Coronary artery (tissue), 2 donors: Measurements from ENCODE around the gene RCBTB2.

Experiments used
- DNase-seq: peaks from one replicate; pipeline ENCODE4 v3.0.0-alpha.2; 2017; ENCODE audit warnings: low spot score
- H3K27ac ChIP-seq, 2 donors: fragments of 200-600 bp; sonication (generic); one replicate each; pipeline ENCODE4 v1.5.1; 2016 to 2019
- H3K4me3 ChIP-seq: fragments of 200-600 bp; sonication (generic); 2 replicates; pipeline ENCODE4 v1.5.1; 2016; ENCODE audit warnings: mild to moderate bottlenecking, moderate library complexity
- TF ChIP-seq, protein P1 (sequence below): fragments of 200-600 bp; sonication (generic); IDR thresholded peaks from one replicate; pipeline ENCODE4 v1.5.1; 2019; ENCODE audit warnings: antibody characterized with exemption

RCBTB2 gene

DNA sequence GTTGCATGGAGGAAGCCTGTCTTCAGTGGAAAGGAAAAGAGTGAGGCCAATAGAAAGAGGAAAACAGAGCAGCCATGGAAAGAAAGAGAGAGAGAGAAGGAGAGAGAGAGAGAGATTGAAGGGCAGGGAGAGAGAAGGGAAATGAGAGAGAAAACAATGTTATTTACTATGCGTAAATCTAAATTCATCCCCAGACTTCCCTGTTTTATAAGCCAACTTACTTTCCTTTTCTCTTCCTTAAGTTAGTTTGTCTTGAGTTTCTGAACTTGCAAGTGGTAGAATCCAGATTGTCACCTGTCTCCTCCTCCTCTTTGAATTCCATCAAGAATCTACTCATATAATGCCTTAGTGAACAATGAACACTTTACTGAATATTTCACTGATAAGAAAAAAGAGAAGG, 16.8 kb upstream of the RCBTB2 start:
- no peak overlapping the region for H3K27ac ChIP-seq
- DNase-seq: no peak

DNA sequence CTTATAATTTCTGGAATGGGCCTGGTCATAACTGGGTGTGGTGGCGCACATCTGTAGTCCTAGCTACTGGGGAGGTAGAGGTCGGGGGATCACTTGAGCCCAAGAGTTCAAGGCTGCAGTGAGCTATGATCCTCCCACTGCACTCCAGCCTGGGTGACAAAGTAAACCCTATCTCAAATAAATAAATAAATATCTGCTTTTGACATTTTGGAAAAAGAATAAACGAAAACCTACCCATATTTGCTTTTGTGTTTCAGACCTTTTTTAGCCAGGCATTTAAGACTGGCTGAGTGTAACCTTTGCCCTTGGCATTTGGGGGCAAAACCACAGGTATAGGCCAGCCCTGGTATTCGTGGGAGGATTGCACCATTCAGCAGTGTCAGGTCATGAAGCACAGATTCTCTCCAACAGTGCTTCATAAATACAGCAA, 14.8 kb upstream of the RCBTB2 start:
- H3K27ac ChIP-seq: no peak overlapping the region
- no peak overlapping the region for H3K4me3 ChIP-seq
- TF ChIP-seq, protein P1, sequence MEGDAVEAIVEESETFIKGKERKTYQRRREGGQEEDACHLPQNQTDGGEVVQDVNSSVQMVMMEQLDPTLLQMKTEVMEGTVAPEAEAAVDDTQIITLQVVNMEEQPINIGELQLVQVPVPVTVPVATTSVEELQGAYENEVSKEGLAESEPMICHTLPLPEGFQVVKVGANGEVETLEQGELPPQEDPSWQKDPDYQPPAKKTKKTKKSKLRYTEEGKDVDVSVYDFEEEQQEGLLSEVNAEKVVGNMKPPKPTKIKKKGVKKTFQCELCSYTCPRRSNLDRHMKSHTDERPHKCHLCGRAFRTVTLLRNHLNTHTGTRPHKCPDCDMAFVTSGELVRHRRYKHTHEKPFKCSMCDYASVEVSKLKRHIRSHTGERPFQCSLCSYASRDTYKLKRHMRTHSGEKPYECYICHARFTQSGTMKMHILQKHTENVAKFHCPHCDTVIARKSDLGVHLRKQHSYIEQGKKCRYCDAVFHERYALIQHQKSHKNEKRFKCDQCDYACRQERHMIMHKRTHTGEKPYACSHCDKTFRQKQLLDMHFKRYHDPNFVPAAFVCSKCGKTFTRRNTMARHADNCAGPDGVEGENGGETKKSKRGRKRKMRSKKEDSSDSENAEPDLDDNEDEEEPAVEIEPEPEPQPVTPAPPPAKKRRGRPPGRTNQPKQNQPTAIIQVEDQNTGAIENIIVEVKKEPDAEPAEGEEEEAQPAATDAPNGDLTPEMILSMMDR: no peak
- no peak for DNase-seq

More for the DNA sequence above, 16.8 kb upstream of the RCBTB2 start:
- no peak overlapping the region for H3K4me3 ChIP-seq
- TF ChIP-seq, protein P1: no peak

DNA sequence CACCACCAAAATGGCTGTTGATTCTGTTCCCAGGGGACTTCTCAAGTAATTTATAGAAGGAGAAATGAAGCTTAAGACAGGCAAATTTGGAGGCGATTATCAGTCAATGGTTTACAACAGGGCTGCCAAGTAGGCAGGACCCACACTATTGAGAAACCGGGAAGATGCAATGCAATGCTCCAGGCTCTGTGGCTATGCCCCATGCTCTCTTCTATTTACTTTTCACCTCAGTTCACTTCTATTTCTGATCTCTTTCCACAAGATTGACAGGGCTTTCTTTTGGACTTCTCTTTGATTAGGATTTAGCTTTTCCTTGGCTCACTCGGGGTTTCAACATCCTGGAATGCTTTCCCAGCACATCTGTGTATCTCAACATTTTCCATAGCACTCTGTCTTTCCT, 12.7 kb upstream of the RCBTB2 start:
- Histone ChIP-seq H3K4me3 (no peak overlapping the region), H3K27ac (no peak overlapping the region)
- no peak for DNase-seq
- TF ChIP-seq, protein P1: no peak

DNA sequence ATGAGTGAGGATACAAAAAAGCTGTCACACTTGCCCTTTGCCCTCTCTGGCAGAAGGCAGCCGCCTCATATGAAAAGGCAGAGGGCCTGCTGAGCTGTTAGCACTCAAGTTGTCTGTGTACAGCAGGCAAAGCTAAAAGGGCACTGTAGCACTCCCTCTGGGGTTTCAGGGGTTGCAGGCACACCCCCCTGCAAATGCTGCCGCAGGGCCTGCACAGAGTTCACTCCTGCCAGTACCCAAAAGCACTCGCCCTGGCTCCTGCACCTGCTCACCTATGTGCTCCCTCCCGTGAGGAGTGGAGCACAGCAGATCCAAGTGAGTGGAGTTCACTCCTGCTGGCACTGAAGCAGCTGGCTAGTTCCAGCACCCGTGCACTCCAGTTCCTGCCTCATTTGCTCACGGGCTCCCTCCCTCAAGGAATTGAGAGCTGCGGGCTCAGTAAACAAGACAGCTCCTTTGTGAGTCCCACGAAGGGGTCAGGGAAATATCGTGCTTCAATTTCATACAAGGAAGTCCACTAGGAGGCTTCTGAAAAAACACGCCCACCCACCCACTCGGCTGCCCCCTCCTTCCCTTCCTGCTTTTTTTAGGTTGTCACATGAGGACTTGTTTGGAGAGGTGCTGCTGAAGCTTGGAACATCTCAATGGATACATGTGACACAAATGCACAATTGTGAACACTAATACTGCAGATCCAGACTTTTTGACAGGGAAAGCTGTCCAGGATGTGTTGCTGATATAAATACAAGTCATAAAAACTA, 9.9 kb upstream of the RCBTB2 start:
- H3K27ac ChIP-seq: peak overlapping the region; percentile 19 to 53
- TF ChIP-seq, protein P1: no peak
- peak overlapping the region; percentile 44 for H3K4me3 ChIP-seq
- DNase-seq: no peak

DNA sequence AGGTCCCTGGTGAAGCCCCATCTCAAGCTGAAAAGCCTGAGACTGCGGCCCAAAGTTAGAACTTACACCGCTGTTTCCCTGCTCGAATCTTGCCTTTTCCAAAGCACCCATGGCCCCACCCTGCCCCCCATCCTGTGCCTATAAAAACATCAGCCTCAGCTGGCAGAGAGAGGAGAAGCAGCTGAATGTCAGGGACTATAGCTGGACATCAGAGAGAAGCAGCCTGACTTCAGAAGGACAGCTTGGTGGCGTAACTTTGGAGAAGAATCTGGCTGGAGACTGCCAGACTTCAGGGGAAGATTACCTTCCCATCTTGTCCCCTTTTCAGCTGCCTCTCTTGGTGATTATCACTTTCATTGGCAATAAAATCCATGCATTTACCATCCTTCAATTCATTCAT, 9.3 kb upstream of the RCBTB2 start:
- TF ChIP-seq, protein P1: no peak
- DNase-seq: no peak
- Histone ChIP-seq H3K27ac (peak overlapping the region; percentile 19 to 53), H3K4me3 (no peak overlapping the region)

DNA sequence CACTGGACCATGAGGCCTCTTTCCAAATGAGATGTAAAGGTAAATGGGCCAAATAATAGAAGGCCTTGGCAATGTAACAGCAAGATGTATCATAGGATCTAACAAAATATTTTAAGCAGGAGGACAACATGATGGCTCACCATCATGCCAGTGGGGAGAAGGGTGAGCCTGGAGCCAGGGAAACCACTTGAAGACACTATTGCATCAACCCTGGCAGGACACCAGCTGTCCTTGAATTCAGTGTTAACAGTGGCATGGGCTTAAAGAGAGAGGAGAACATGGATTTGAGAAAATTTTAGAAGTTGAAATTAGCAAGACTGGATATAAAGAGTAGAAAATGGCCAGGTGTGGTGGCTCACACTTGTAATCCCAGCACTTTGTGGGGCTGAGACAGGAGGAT, 6.7 kb upstream of the RCBTB2 start:
- DNase-seq: no peak
- H3K4me3 ChIP-seq: no peak overlapping the region
- no peak overlapping the region for H3K27ac ChIP-seq
- TF ChIP-seq, protein P1: no peak

DNA sequence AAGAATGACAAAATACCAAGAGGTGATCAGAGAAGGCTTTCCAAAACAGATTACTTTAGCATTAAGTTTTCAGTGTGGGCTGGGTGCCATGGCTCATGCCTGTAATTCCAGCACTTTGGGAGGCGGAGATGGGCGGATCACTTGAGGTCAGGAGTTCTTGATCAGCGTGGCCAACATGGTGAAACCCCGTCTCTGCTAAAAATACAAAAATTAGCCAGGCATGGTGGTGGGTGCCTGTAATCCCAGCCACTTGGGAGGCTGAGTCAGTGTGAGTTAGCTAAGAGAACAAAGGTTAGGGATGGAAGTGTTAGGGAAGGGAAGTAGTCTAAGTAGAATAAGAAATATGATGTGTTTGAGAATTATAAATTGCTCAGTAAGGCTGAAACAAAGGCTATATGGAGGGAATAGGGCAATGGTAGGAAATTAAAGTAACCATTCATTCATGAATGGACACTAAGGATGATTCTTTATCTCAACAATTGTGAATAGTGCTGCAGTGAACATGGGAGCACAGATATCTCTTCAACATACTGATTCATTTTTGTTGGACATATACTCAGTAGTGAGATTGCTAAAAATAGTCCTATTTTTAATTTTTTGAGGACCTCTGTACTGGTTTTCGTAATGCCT, 3.9 kb upstream of the RCBTB2 start:
- no peak overlapping the region for H3K4me3 ChIP-seq
- no peak overlapping the region for H3K27ac ChIP-seq
- TF ChIP-seq, protein P1: no peak
- no peak for DNase-seq
